Osteocyte (in vitro differentiated cells): ENCODE data around the gene DNAH12. TPM values are rescaled to one million over a fixed set of nuclear protein-coding genes. Genes with fewer than 3 reads are reported as not detected.

Experiments
- DNase-seq: peaks from one replicate; pipeline ENCODE4 v3.0.0; 2021; ENCODE audit warnings: mixed read lengths; ENCODE audit not compliant: unreplicated experiment; ENCODE audit errors: extremely low spot score
- H3K27ac Mint-ChIP-seq: one replicate; pipeline ENCODE4 v1.8.0; 2021; ENCODE audit warnings: mild to moderate bottlenecking, mixed read lengths; ENCODE audit not compliant: unreplicated experiment
- H3K27me3 Mint-ChIP-seq: one replicate; pipeline ENCODE4 v1.8.0; 2021; ENCODE audit warnings: mixed read lengths; ENCODE audit not compliant: unreplicated experiment
- H3K36me3 Mint-ChIP-seq: one replicate; pipeline ENCODE4 v1.8.0; 2021; ENCODE audit warnings: mixed read lengths; ENCODE audit not compliant: unreplicated experiment
- H3K4me1 Mint-ChIP-seq: one replicate; pipeline ENCODE4 v1.8.0; 2021; ENCODE audit warnings: mixed read lengths; ENCODE audit not compliant: unreplicated experiment
- H3K4me3 Mint-ChIP-seq: one replicate; pipeline ENCODE4 v1.8.0; 2021; ENCODE audit warnings: mild to moderate bottlenecking, moderate library complexity, mixed read lengths; ENCODE audit not compliant: unreplicated experiment
- H3K9me3 Mint-ChIP-seq: one replicate; pipeline ENCODE4 v1.8.0; 2021; ENCODE audit warnings: mixed read lengths; ENCODE audit not compliant: unreplicated experiment
- total RNA-seq: library from RNA; stranded (reverse); gene quantifications from 2 replicates; pipeline ENCODE4 v1.2.1, GENCODE V29; 2021
- TF ChIP-seq, protein P1 (sequence below): fragments of 200-600 bp; sonication (generic); IDR thresholded peaks from 2 replicates; pipeline ENCODE4 v1.5.0; 2021; ENCODE audit warnings: antibody characterized with exemption, mild to moderate bottlenecking, moderate library complexity

DNAH12 gene
- total RNA-seq, 1 donor from 2014 or later: 0.08 TPM

DNA sequence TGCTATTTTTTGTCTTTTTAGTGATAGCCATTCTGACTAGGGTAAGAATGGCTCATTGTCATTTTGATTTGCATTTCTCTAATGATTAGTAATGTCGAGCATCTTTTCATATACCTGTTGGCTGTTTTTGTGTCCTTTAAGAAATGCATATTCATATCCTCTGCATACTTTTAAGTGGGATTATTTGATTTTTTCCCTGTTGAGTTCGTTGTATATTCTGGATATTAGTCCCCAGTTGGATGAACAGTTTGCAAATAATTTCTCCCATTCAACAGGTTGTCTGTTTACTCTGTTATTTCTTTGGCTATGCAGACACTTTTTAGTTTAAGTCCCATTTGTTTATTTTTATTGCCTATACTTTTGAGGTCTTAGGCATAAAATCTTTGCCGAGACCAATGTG, 282.2 kb downstream of the DNAH12 start:
- Mint-ChIP-seq H3K9me3 (peaks cover 24% of the 10 kb centered on the region), H3K36me3 (peaks cover 74% of the 10 kb centered on the region), H3K27ac (no peak overlapping the region), H3K4me1 (peaks cover 2% of the 10 kb centered on the region), H3K4me3 (no peak overlapping the region), H3K27me3 (no peaks in the 10 kb centered on the region)
- TF ChIP-seq, protein P1, sequence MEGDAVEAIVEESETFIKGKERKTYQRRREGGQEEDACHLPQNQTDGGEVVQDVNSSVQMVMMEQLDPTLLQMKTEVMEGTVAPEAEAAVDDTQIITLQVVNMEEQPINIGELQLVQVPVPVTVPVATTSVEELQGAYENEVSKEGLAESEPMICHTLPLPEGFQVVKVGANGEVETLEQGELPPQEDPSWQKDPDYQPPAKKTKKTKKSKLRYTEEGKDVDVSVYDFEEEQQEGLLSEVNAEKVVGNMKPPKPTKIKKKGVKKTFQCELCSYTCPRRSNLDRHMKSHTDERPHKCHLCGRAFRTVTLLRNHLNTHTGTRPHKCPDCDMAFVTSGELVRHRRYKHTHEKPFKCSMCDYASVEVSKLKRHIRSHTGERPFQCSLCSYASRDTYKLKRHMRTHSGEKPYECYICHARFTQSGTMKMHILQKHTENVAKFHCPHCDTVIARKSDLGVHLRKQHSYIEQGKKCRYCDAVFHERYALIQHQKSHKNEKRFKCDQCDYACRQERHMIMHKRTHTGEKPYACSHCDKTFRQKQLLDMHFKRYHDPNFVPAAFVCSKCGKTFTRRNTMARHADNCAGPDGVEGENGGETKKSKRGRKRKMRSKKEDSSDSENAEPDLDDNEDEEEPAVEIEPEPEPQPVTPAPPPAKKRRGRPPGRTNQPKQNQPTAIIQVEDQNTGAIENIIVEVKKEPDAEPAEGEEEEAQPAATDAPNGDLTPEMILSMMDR: no peak
- no peak for DNase-seq

DNA sequence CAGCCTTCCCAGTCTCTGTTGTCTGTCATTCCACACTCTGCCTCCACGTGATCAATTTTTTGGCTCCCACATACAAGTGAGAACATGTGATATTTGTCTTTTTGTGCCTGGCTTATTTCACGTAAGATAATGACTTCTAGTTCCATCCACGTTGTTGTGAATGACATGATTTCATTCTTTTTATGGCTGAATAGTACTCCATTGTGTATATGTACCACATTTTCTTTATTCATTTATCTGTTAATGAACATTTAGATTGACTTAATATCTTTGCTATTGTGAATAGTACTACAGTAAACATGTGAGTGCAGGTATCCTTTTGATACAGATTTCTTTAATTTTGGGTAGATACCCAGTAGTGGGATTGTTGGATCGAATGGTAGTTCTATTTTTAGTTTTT, 283.0 kb downstream of the DNAH12 start:
- TF ChIP-seq, protein P1: no peak
- H3K9me3 Mint-ChIP-seq: peaks cover 20% of the 10 kb centered on the region
- H3K4me3 Mint-ChIP-seq: no peak overlapping the region
- H3K27me3 Mint-ChIP-seq: no peaks in the 10 kb centered on the region
- peaks cover 4% of the 10 kb centered on the region for H3K4me1 Mint-ChIP-seq
- no peak overlapping the region for H3K27ac Mint-ChIP-seq
- DNase-seq: no peak
- peaks cover 68% of the 10 kb centered on the region for H3K36me3 Mint-ChIP-seq

DNA sequence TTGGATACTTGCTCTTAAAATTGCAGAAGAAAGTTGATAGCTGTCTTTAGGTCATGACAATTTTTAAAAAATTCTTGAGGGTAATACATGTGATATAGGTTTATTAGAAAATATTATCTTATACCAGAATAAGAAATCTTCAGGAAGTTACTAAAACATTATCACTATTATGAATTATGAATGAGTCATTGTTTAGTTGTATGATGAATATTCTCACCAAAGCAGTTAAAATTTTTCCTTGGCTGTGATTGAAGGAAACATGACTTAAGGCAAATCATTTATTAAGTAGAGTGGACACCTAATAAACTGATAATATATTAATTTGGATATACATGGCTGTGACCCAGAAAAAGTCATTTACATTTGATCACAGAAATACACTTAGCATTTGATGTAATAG, 286.5 kb downstream of the DNAH12 start:
- no peak for DNase-seq
- peaks cover 7% of the 10 kb centered on the region for H3K4me1 Mint-ChIP-seq
- H3K9me3 Mint-ChIP-seq: no peaks in the 10 kb centered on the region
- TF ChIP-seq, protein P1: no peak
- no peak overlapping the region for H3K27ac Mint-ChIP-seq
- no peak overlapping the region for H3K4me3 Mint-ChIP-seq
- H3K36me3 Mint-ChIP-seq: peaks cover 45% of the 10 kb centered on the region
- no peaks in the 10 kb centered on the region for H3K27me3 Mint-ChIP-seq

DNA sequence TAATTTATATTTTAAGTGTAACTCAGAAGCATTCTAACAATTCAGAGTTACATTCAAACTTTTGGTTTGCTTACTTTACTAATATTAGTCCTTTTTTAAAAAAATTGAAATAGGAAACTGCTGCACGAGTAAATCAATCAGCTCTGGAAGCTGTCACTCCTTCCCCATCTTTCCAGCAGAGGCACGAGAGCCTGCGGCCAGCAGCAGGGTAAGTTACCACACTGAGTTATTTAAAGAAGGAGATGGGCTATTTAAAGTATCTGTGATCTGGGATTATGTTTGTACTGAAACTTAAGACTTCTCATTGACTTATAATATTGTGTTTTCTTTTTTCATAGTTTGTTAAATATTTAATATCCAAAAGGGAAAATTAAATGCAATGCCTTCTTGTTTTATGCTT, 287.3 kb downstream of the DNAH12 start:
- Mint-ChIP-seq H3K4me3 (no peak overlapping the region), H3K36me3 (peaks cover 44% of the 10 kb centered on the region), H3K27ac (no peak overlapping the region), H3K9me3 (no peaks in the 10 kb centered on the region), H3K4me1 (peaks cover 11% of the 10 kb centered on the region), H3K27me3 (no peaks in the 10 kb centered on the region)
- TF ChIP-seq, protein P1: no peak
- DNase-seq: no peak

DNA sequence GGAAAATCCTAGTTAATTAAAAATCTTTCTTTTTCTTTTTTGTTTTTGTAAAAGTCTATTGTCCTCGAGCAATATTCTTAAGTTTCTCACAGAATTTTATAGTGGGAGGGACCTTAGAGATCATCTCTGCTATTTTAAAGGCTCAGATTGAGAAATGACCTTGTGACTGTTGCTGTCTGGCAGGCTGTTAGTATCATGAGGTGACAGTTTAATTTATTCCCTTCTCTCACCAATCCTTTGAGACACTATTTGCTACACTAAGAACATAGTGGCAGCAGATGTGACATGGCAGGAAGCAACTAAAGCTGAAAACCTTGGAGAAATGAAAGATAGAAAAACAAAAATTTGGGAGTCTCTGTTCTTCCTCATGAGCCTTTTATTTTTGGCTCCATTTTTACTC, 291.7 kb downstream of the DNAH12 start:
- no peak for DNase-seq
- Mint-ChIP-seq H3K27ac (no peak overlapping the region), H3K4me1 (peaks cover 11% of the 10 kb centered on the region), H3K4me3 (no peak overlapping the region), H3K36me3 (peaks cover 38% of the 10 kb centered on the region), H3K9me3 (no peaks in the 10 kb centered on the region), H3K27me3 (no peaks in the 10 kb centered on the region)
- TF ChIP-seq, protein P1: no peak
